ENCODE results near the gene CCDC43. TPM values are rescaled to one million over a fixed set of nuclear protein-coding genes. Genes with fewer than 3 reads are reported as not detected.
A peak's percentile ranks its signal among the peaks of the same experiment; 100 is the strongest.

The CCDC43 gene
- total RNA-seq, 1 experiment from 2014 or later: 16.0 TPM

DNA sequence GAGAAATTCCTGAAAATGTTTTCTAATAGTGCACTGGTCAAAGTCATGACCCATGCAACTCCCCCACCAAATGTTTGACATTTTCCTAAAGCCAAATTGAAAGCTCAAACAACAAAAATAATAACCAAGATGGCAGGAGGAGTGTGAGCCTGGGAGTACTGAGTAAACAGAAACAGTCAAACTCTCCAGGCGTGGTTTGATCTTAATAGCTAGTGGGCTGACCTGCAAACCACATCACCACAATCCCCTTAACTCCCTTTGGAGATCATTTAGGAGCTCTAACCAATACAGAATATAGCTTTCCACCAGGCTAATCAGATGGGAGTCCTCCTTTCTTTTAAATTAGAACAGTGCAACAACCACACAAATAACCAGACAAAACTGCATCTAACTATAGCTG, 52.5 kb downstream of the CCDC43 start:
- ChIA-PET CTCF (interaction anchor here (0.6 to 1.1 kb wide), 3 partner anchors 103 to 437 kb away, joined by 4 to 14 read pairs (median 6); partner anchors contain the start of gene ATXN7L3), POLR2A (no interaction called here)
- intact Hi-C loops (cut with micrococcal nuclease; ENCODE audit: unreplicated experiment) (no loop called here), in situ Hi-C loops (cut with HindIII; ENCODE audit: low pct_unique_long_range_greater_than_20kb, low sequenced_read_pairs) (no loop called here)
- H3K9me3 ChIP-seq (ENCODE audit: control insufficient read depth, insufficient read depth, low read depth, low read length): no peaks in the 10 kb centered on the region
- no TSS peak for BruUV-seq (replicated peaks)
- no peaks in the 10 kb centered on the region for H3K36me3 ChIP-seq (ENCODE audit: control insufficient read depth, insufficient read depth, low read length)
- H3K27ac ChIP-seq (ENCODE audit: low read length): no peak overlapping the region
- TF ChIP-seq SIN3A (IDR thresholded peaks at IDR 0.05; ENCODE audit: borderline replicate concordance, insufficient read depth, low read depth, low read length) (no peak), POLR2AphosphoS5 (IDR thresholded peaks at IDR 0.05; ENCODE audit: low read depth, low read length) (no peak), TCF7L2 (IDR thresholded peaks at IDR 0.05; ENCODE audit: low read depth, low read length) (no peak)
- TF ChIP-seq, protein P1, sequence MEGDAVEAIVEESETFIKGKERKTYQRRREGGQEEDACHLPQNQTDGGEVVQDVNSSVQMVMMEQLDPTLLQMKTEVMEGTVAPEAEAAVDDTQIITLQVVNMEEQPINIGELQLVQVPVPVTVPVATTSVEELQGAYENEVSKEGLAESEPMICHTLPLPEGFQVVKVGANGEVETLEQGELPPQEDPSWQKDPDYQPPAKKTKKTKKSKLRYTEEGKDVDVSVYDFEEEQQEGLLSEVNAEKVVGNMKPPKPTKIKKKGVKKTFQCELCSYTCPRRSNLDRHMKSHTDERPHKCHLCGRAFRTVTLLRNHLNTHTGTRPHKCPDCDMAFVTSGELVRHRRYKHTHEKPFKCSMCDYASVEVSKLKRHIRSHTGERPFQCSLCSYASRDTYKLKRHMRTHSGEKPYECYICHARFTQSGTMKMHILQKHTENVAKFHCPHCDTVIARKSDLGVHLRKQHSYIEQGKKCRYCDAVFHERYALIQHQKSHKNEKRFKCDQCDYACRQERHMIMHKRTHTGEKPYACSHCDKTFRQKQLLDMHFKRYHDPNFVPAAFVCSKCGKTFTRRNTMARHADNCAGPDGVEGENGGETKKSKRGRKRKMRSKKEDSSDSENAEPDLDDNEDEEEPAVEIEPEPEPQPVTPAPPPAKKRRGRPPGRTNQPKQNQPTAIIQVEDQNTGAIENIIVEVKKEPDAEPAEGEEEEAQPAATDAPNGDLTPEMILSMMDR (IDR thresholded peaks at IDR 0.05): no peak
- TF ChIP-seq, protein P2, sequence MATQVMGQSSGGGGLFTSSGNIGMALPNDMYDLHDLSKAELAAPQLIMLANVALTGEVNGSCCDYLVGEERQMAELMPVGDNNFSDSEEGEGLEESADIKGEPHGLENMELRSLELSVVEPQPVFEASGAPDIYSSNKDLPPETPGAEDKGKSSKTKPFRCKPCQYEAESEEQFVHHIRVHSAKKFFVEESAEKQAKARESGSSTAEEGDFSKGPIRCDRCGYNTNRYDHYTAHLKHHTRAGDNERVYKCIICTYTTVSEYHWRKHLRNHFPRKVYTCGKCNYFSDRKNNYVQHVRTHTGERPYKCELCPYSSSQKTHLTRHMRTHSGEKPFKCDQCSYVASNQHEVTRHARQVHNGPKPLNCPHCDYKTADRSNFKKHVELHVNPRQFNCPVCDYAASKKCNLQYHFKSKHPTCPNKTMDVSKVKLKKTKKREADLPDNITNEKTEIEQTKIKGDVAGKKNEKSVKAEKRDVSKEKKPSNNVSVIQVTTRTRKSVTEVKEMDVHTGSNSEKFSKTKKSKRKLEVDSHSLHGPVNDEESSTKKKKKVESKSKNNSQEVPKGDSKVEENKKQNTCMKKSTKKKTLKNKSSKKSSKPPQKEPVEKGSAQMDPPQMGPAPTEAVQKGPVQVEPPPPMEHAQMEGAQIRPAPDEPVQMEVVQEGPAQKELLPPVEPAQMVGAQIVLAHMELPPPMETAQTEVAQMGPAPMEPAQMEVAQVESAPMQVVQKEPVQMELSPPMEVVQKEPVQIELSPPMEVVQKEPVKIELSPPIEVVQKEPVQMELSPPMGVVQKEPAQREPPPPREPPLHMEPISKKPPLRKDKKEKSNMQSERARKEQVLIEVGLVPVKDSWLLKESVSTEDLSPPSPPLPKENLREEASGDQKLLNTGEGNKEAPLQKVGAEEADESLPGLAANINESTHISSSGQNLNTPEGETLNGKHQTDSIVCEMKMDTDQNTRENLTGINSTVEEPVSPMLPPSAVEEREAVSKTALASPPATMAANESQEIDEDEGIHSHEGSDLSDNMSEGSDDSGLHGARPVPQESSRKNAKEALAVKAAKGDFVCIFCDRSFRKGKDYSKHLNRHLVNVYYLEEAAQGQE (IDR thresholded peaks at IDR 0.05; ENCODE audit: insufficient read depth in 1 of 2, low read depth in 2 of 2, low read length in 1 of 2): no peak
- H3K4me3 ChIP-seq (ENCODE audit: low read depth in 2 of 2, low read length in 2 of 2): no peak overlapping the region
- H3K4me1 ChIP-seq (ENCODE audit: control insufficient read depth, insufficient read depth, low read length): no peaks in the 10 kb centered on the region
- no peak for DNase-seq (ENCODE audit: low read depth, low spot score)
- no peak for ATAC-seq
- no peaks in the 10 kb centered on the region for H3K27me3 ChIP-seq (ENCODE audit: control insufficient read depth, insufficient read depth, low read length)

DNA sequence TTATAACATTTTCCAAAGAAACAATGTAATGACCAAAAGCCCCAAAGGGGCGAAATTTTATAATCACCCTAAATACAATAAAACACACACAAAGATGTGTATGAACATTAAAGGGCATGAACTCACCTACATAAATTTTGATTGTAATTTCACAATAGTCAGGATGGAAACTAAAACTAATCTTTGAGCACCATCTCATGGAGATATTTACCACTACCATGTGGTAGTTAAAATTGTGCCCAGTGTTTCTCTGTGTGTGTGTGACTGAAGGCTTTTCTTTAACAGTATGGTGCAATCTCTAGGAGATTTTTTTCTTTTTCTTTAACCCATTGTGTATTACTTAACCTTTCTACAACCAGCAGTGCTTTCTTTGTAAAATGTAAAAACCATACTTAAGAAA, 53.0 kb downstream of the CCDC43 start:
- no peaks in the 10 kb centered on the region for H3K9me3 ChIP-seq (ENCODE audit: control insufficient read depth, insufficient read depth, low read depth, low read length)
- in situ Hi-C loops (cut with HindIII; ENCODE audit: low pct_unique_long_range_greater_than_20kb, low sequenced_read_pairs) (no loop called here), intact Hi-C loops (cut with micrococcal nuclease; ENCODE audit: unreplicated experiment) (no loop called here)
- DNase-seq (ENCODE audit: low read depth, low spot score) (no peak), ATAC-seq (peak; percentile 71)
- TF ChIP-seq, protein P2 (IDR thresholded peaks at IDR 0.05; ENCODE audit: insufficient read depth in 1 of 2, low read depth in 2 of 2, low read length in 1 of 2): no peak
- TF ChIP-seq, protein P1 (IDR thresholded peaks at IDR 0.05): peak; percentile 39; the same call in 1 of the 2 replicates
- no peak overlapping the region for H3K4me3 ChIP-seq (ENCODE audit: low read depth in 2 of 2, low read length in 2 of 2)
- H3K27ac ChIP-seq (ENCODE audit: low read length): no peak overlapping the region
- no peaks in the 10 kb centered on the region for H3K27me3 ChIP-seq (ENCODE audit: control insufficient read depth, insufficient read depth, low read length)
- POLR2A ChIA-PET: no interaction called here
- no peaks in the 10 kb centered on the region for H3K36me3 ChIP-seq (ENCODE audit: control insufficient read depth, insufficient read depth, low read length)
- CTCF ChIA-PET: interaction anchor here (0.8 kb wide), 1 partner anchor 113 kb away, joined by 4 read pairs; no protein-coding TSS in a partner anchor
- no TSS peak for BruUV-seq (replicated peaks)
- no peaks in the 10 kb centered on the region for H3K4me1 ChIP-seq (ENCODE audit: control insufficient read depth, insufficient read depth, low read length)
